Measurements from ENCODE around the gene AFF3.

AFF3 gene

GRCh38 chr2:99877963-99878362 is 264.4 kb downstream of the AFF3 start:
- DNase-seq, result no peak

GRCh38 chr2:99876956-99877355 is 265.4 kb downstream of the AFF3 start:
- no peak for DNase-seq

GRCh38 chr2:99875627-99876201 is 266.7 kb downstream of the AFF3 start:
- DNase-seq, result no peak

- DNase-seq, result no peak
These were observed 274.1 kb downstream of the AFF3 start for GRCh38 chr2:99868260-99868659.

GRCh38 chr2:99867770-99868169 is 274.6 kb downstream of the AFF3 start:
- no peak for DNase-seq

GRCh38 chr2:99865818-99866676 is 276.3 kb downstream of the AFF3 start:
- DNase-seq, result no peak

- DNase-seq, result no peak
These were observed 277.5 kb downstream of the AFF3 start for GRCh38 chr2:99864561-99865553.

GRCh38 chr2:99863903-99864270 is 278.5 kb downstream of the AFF3 start:
- DNase-seq, result no peak

GRCh38 chr2:99863236-99863902 is 279.0 kb downstream of the AFF3 start:
- no peak for DNase-seq

GRCh38 chr2:99862566-99862965 is 279.8 kb downstream of the AFF3 start:
- DNase-seq, result no peak

- no peak for DNase-seq
These were observed 281.0 kb downstream of the AFF3 start for GRCh38 chr2:99861376-99861760.

GRCh38 chr2:99860720-99861375 is 281.5 kb downstream of the AFF3 start:
- DNase-seq, result no peak

- DNase-seq, result no peak
These were observed 283.3 kb downstream of the AFF3 start for GRCh38 chr2:99858951-99859596.

- DNase-seq, result no peak
These were observed 284.4 kb downstream of the AFF3 start for GRCh38 chr2:99857867-99858444.

- no peak for DNase-seq
These were observed 285.0 kb downstream of the AFF3 start for GRCh38 chr2:99857372-99857771.

- DNase-seq, result no peak
These were observed 286.3 kb downstream of the AFF3 start for GRCh38 chr2:99856119-99856518.

GRCh38 chr2:99854236-99854852 is 288.0 kb downstream of the AFF3 start:
- no peak for DNase-seq

- no peak for DNase-seq
These were observed 289.4 kb downstream of the AFF3 start for GRCh38 chr2:99852956-99853355.

GRCh38 chr2:99852376-99852934 is 289.9 kb downstream of the AFF3 start:
- DNase-seq, result no peak

GRCh38 chr2:99851811-99852210 is 290.6 kb downstream of the AFF3 start:
- DNase-seq, result no peak
